Prostate gland (tissue), 2 donors: Measurements from ENCODE around the gene ZNF586. TPM values are rescaled to one million over a fixed set of nuclear protein-coding genes. Genes with fewer than 3 reads are reported as not detected.
"Not testable (repeated sequence)": the region's sequence is repeated elsewhere in the genome, so short reads cannot be mapped to it uniquely, and the experiment has no call there.

Experiments used
- DNase-seq: peaks from one replicate; pipeline ENCODE4 v3.0.0-alpha.2; 2019; ENCODE audit warnings: low spot score
- H3K27ac ChIP-seq, 2 donors: fragments of 200-600 bp; sonication (generic); 2 replicates each; pipeline ENCODE4 v1.5.1; 2017 to 2019
- H3K27me3 ChIP-seq: fragments of 200-600 bp; sonication (generic); replicated peaks from 2 replicates; pipeline ENCODE4 v1.5.1; 2019; ENCODE audit not compliant: insufficient read depth
- H3K36me3 ChIP-seq, 2 donors: fragments of 200-600 bp; sonication (generic); 1 replicate in 1 of 2; 2 replicates in 1 of 2; pipeline versions ENCODE4 v1.5.1 to v1.8.1; 2017 to 2019
- H3K4me1 ChIP-seq: fragments of 200-600 bp; sonication (generic); replicated peaks from 2 replicates; pipeline ENCODE4 v1.5.1; 2019
- H3K4me3 ChIP-seq, 2 donors: fragments of 200-600 bp; sonication (generic); 2 replicates each; pipeline ENCODE4 v1.5.1; 2017 to 2019
- H3K9me3 ChIP-seq: fragments of 200-600 bp; sonication (generic); 2 replicates; pipeline ENCODE4 v1.5.1; 2017
- CTCF ChIP-seq, 4 experiments: fragments of 200-600 bp in 2 of 4; fragments of 450-650 bp in 2 of 4; sonication (generic) in 2 of 4; IDR thresholded peaks; 1 replicate in 3 of 4; 2 replicates in 1 of 4; pipeline ENCODE4 v1.5.1; 2016 to 2019; ENCODE audit warnings: antibody characterized with exemption in 4 of 4, mild to moderate bottlenecking in 2 of 4, moderate library complexity in 2 of 4
- POLR2A ChIP-seq: fragments of 450-650 bp; IDR thresholded peaks from one replicate; pipeline ENCODE4 v1.6.1; 2016; ENCODE audit warnings: antibody characterized with exemption, mild to moderate bottlenecking
- POLR2AphosphoS5 ChIP-seq: sonication (generic); formaldehyde crosslinking; IDR thresholded peaks from one replicate; pipeline ENCODE4 v1.6.1; 2017; ENCODE audit warnings: antibody characterized with exemption
- WGBS: methylation state at CpG from one replicate; pipeline ENCODE4 v1.1.5; 2018; 5-methylcytosine and 5-hydroxymethylcytosine counted together
- intact Hi-C: fragments of 100-400 bp; cut with DNase I; formaldehyde crosslinking; loops from one replicate; pipeline ENCODE4 v1.14.2; 2022
- total RNA-seq, 2 donors: library from RNA; depleted of rRNA; stranded (reverse); fragments of >200 nt; gene quantifications; one replicate each; pipeline ENCODE4 v1.1.0, GENCODE V29; 2016

The ZNF586 gene
- total RNA-seq, 2 donors from 2014 or later = 15.4 to 34.8 TPM

- peaks cover 0 to 8% of the 10 kb centered on the region in 2 donors for H3K36me3 ChIP-seq
- no peak for TF ChIP-seq POLR2A
- intact Hi-C loops = no loop called here
- no peaks in the 10 kb centered on the region for H3K4me1 ChIP-seq
- DNase-seq = no peak
- H3K4me3 ChIP-seq = no peak overlapping the region
- no peaks in the 10 kb centered on the region for H3K27me3 ChIP-seq
- H3K27ac ChIP-seq = no peak overlapping the region
- H3K9me3 ChIP-seq = no peaks in the 10 kb centered on the region
Measured at GRCh38 chr19:57788114-57788692, 18.7 kb downstream of the ZNF586 start.

GRCh38 chr19:57789288-57789687, 19.8 kb downstream of the ZNF586 start:
- Histone ChIP-seq H3K27ac (no peak overlapping the region), H3K9me3 (no peaks in the 10 kb centered on the region), H3K36me3 (peaks cover 0 to 8% of the 10 kb centered on the region in 2 donors), H3K27me3 (no peaks in the 10 kb centered on the region), H3K4me1 (no peaks in the 10 kb centered on the region), H3K4me3 (no peak overlapping the region)
- 95% methylated on average over 4 of the region's 4 CpGs for WGBS
- DNase-seq = no peak
- intact Hi-C loops = no loop called here
- TF ChIP-seq CTCF (IDR thresholded peaks at IDR 0.05) (no peak), POLR2A (no peak), POLR2AphosphoS5 (no peak)

- DNase-seq, H3K27me3 ChIP-seq, H3K27ac ChIP-seq, H3K4me3 ChIP-seq, H3K36me3 ChIP-seq, H3K9me3 ChIP-seq, H3K4me1 ChIP-seq, intact Hi-C loops: not testable (repeated sequence)
- WGBS = 100% methylated on average over 1 of the region's 1 CpG
Measured at GRCh38 chr19:57796580-57796979, 27.1 kb downstream of the ZNF586 start.

- Histone ChIP-seq H3K36me3 (no peaks in the 10 kb centered on the region), H3K9me3 (no peaks in the 10 kb centered on the region), H3K4me3 (no peak overlapping the region), H3K4me1 (peaks cover 14% of the 10 kb centered on the region), H3K27ac (peak overlapping the region; percentile 24 to 90), H3K27me3 (no peaks in the 10 kb centered on the region)
- intact Hi-C loops = no loop called here
- no peak for DNase-seq
- TF ChIP-seq POLR2A (no peak), POLR2AphosphoS5 (no peak), CTCF (IDR thresholded peaks at IDR 0.05) (no peak)
- WGBS = 66% methylated on average over 5 of the region's 5 CpGs
Measured at GRCh38 chr19:57800696-57801095, 31.2 kb downstream of the ZNF586 start.

- 92% methylated on average over 4 of the region's 4 CpGs for WGBS
- no peaks in the 10 kb centered on the region for H3K27me3 ChIP-seq
- no peak for TF ChIP-seq POLR2AphosphoS5
- TF ChIP-seq CTCF (IDR thresholded peaks at IDR 0.05) = no peak
- no peak for TF ChIP-seq POLR2A
- no peaks in the 10 kb centered on the region for H3K36me3 ChIP-seq
- no peak overlapping the region for H3K4me3 ChIP-seq
- DNase-seq = no peak
- peaks cover 17% of the 10 kb centered on the region for H3K4me1 ChIP-seq
- intact Hi-C loops = no loop called here
- H3K9me3 ChIP-seq = no peaks in the 10 kb centered on the region
- peak overlapping the region; percentile 90 to 92 for H3K27ac ChIP-seq
Measured at GRCh38 chr19:57802269-57802668, 32.8 kb downstream of the ZNF586 start.

GRCh38 chr19:57803265-57803593, 33.8 kb downstream of the ZNF586 start:
- intact Hi-C loops = no loop called here
- Histone ChIP-seq H3K4me1 (peaks cover 17% of the 10 kb centered on the region), H3K27me3 (no peaks in the 10 kb centered on the region), H3K4me3 (peak overlapping the region; percentile 35 to 42), H3K36me3 (no peaks in the 10 kb centered on the region), H3K9me3 (no peaks in the 10 kb centered on the region), H3K27ac (peak overlapping the region; percentile 90 to 92)
- 3% methylated on average over 6 of the region's 6 CpGs for WGBS
- no peak for TF ChIP-seq CTCF (IDR thresholded peaks at IDR 0.05)
- no peak for TF ChIP-seq POLR2AphosphoS5
- TF ChIP-seq POLR2A = no peak
- no peak for DNase-seq
